A673 (cell line): ENCODE results near the gene IL1RAP. TPM values are rescaled to one million over a fixed set of nuclear protein-coding genes. Genes with fewer than 3 reads are reported as not detected.

Experiments
- BruUV-seq: library from RNA; stranded (reverse); fragments of 400-500 nt; replicated peaks from 2 replicates; lab custom pipeline; 2021; lab: Mats Ljungman, UMichigan
- CTCF ChIA-PET: fragments of 300-600 bp; sonication (Branson Sonifier 250); formaldehyde crosslinking; loops from one replicate; lab custom pipeline; 2022; ENCODE audit warnings: antibody characterized with exemption; lab: Charles Lee
- POLR2A ChIA-PET: fragments of 300-600 bp; sonication (Branson Sonifier 250); formaldehyde crosslinking; loops from one replicate; lab custom pipeline; 2022; ENCODE audit warnings: antibody characterized with exemption; ENCODE audit not compliant: low non-redundant PET; lab: Charles Lee
- DNase-seq: peaks from one replicate; pipeline ENCODE4 v3.0.0-alpha.2; 2015; ENCODE audit warnings: low spot score
- H3K27ac ChIP-seq: fragments of 200-600 bp; sonication (generic); 2 replicates; pipeline ENCODE4 v1.5.1; 2016; ENCODE audit warnings: mixed run types, low read depth, mild to moderate bottlenecking, mixed read lengths, antibody characterized with exemption, low read length; ENCODE audit not compliant: poor library complexity, severe bottlenecking
- H3K27me3 ChIP-seq: fragments of 200-600 bp; sonication (generic); replicated peaks from 2 replicates; pipeline ENCODE4 v1.6.1; 2017; ENCODE audit warnings: mixed run types, low read depth, mild to moderate bottlenecking, mixed read lengths, antibody characterized with exemption, low read length; ENCODE audit not compliant: insufficient read depth, poor library complexity
- H3K36me3 ChIP-seq: fragments of 200-600 bp; sonication (generic); 2 replicates; pipeline ENCODE4 v1.6.1; 2016; ENCODE audit warnings: mixed run types, mild to moderate bottlenecking, mixed read lengths, antibody characterized with exemption, low read length; ENCODE audit not compliant: insufficient read depth, poor library complexity, severe bottlenecking
- H3K4me1 ChIP-seq: fragments of 200-600 bp; sonication (generic); 2 replicates; pipeline ENCODE4 v1.6.1; 2017; ENCODE audit warnings: mixed run types, mild to moderate bottlenecking, mixed read lengths, antibody characterized with exemption, low read length; ENCODE audit not compliant: insufficient read depth, poor library complexity, severe bottlenecking
- H3K4me3 ChIP-seq: fragments of 200-600 bp; sonication (generic); 2 replicates; pipeline ENCODE4 v1.5.1; 2016; ENCODE audit warnings: low read depth, mixed run types, mild to moderate bottlenecking, mixed read lengths, low read length; ENCODE audit not compliant: poor library complexity, severe bottlenecking
- H3K9me3 ChIP-seq: fragments of 200-600 bp; sonication (generic); 2 replicates; pipeline ENCODE4 v1.6.1; 2016; ENCODE audit warnings: mixed run types, low read depth, mild to moderate bottlenecking, mixed read lengths, antibody characterized with exemption, low read length; ENCODE audit not compliant: poor library complexity, severe bottlenecking
- EZH2 ChIP-seq: fragments of 200-600 bp; sonication (generic); IDR thresholded peaks from 2 replicates; pipeline ENCODE4 v1.6.1; 2017; ENCODE audit warnings: borderline replicate concordance, low read depth, mild to moderate bottlenecking, mixed read lengths, antibody characterized with exemption, low read length; ENCODE audit not compliant: poor library complexity, severe bottlenecking
- intact Hi-C: fragments of 100-400 bp; cut with micrococcal nuclease; formaldehyde crosslinking; loops from one replicate; pipeline ENCODE4 v1.10.0; 2022; ENCODE audit not compliant: unreplicated experiment
- total RNA-seq: library from RNA; stranded (reverse); gene quantifications from 2 replicates; pipeline ENCODE4 v1.2.3, GENCODE V29; 2021
- TF ChIP-seq, protein P1 (sequence below): fragments of 300-800, 200-600 bp; sonication (generic); conservative IDR thresholded peaks from 2 replicates; pipeline ENCODE4 v1.5.1; 2017; ENCODE audit warnings: low read depth, mild to moderate bottlenecking, antibody characterized with exemption, low read length, moderate library complexity, mixed read lengths

The IL1RAP gene
- total RNA-seq, 1 experiment from 2014 or later, result 207 TPM

DNA sequence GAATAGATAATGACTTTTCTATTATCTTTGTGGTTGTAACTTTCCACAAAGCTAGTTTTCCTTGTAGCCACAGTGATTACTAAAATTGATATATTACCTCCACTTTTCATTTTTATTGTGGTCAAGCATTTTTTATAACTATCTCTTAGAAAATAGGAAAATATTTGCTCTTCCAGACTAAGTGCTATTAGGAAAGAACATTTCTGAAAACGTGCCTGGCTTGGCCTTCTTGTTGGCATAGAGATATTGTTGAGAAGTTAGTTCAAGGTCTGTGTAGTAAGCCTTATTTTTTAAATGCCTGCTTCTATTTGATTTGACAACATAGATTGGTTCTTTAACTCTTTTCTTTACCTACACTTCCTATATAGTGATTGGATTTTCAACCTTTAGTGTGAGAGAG lies 101.7 kb downstream of the IL1RAP start:
- H3K27ac ChIP-seq, result no peak overlapping the region
- H3K27me3 ChIP-seq, result no peaks in the 10 kb centered on the region
- peaks cover 44% of the 10 kb centered on the region for H3K36me3 ChIP-seq
- no peaks in the 10 kb centered on the region for H3K9me3 ChIP-seq
- BruUV-seq, result no TSS peak
- peaks cover 33% of the 10 kb centered on the region for H3K4me1 ChIP-seq
- DNase-seq, result no peak
- TF ChIP-seq EZH2, result no peak
- TF ChIP-seq, protein P1, sequence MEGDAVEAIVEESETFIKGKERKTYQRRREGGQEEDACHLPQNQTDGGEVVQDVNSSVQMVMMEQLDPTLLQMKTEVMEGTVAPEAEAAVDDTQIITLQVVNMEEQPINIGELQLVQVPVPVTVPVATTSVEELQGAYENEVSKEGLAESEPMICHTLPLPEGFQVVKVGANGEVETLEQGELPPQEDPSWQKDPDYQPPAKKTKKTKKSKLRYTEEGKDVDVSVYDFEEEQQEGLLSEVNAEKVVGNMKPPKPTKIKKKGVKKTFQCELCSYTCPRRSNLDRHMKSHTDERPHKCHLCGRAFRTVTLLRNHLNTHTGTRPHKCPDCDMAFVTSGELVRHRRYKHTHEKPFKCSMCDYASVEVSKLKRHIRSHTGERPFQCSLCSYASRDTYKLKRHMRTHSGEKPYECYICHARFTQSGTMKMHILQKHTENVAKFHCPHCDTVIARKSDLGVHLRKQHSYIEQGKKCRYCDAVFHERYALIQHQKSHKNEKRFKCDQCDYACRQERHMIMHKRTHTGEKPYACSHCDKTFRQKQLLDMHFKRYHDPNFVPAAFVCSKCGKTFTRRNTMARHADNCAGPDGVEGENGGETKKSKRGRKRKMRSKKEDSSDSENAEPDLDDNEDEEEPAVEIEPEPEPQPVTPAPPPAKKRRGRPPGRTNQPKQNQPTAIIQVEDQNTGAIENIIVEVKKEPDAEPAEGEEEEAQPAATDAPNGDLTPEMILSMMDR, result no peak
- intact Hi-C loops, result no loop called here
- H3K4me3 ChIP-seq, result no peak overlapping the region
- POLR2A ChIA-PET, result no interaction called here
- CTCF ChIA-PET, result no interaction called here

DNA sequence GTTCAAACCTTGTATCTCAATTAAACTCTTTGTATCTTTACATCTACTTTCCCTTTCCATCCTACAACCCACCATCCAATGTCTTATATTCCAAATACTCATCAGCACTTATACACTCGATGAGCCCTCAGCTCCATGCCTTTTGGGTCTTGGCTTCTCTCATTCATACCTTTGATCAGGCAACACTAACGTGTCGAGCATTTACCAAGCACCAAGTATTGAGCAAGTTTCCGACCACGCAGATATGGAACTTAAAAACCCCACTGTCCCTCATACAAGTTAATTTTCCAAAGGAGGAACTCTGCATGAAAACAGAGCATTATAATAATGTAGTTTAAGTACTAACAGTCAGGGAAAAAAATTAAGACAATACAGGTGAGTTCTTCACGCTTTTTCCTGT lies 102.8 kb downstream of the IL1RAP start:
- no TSS peak for BruUV-seq
- ChIA-PET POLR2A (no interaction called here), CTCF (no interaction called here)
- TF ChIP-seq, protein P1, result no peak
- no peak for TF ChIP-seq EZH2
- H3K9me3 ChIP-seq, result no peaks in the 10 kb centered on the region
- peaks cover 44% of the 10 kb centered on the region for H3K36me3 ChIP-seq
- no peaks in the 10 kb centered on the region for H3K27me3 ChIP-seq
- H3K4me3 ChIP-seq, result no peak overlapping the region
- H3K4me1 ChIP-seq, result peaks cover 39% of the 10 kb centered on the region
- intact Hi-C loops, result no loop called here
- H3K27ac ChIP-seq, result no peak overlapping the region
- no peak for DNase-seq

DNA sequence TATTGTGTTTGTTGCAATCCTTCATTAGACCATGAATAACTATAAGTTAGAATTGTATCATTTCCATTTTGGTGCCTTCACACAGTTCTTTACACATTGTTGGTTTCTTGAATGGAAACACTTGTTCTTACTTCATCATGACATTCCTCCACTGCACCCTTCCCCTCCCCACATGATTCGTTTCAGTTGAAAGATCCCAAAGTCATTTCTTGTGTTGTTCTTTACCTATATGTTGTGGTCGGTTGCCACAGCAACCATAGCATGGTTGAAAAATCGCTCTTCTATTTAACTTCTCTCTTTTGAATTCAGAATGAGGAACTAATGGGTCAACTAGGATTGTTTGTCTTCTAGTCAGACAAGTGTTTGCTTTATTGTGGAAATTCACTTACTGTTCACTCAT lies 103.3 kb downstream of the IL1RAP start:
- H3K9me3 ChIP-seq, result no peaks in the 10 kb centered on the region
- ChIA-PET POLR2A (no interaction called here), CTCF (no interaction called here)
- H3K27me3 ChIP-seq, result no peaks in the 10 kb centered on the region
- peaks cover 48% of the 10 kb centered on the region for H3K36me3 ChIP-seq
- no peak overlapping the region for H3K4me3 ChIP-seq
- intact Hi-C loops, result no loop called here
- H3K27ac ChIP-seq, result no peak overlapping the region
- no peak for DNase-seq
- H3K4me1 ChIP-seq, result peaks cover 41% of the 10 kb centered on the region
- TF ChIP-seq, protein P1, result no peak
- TF ChIP-seq EZH2, result no peak
- BruUV-seq, result no TSS peak
